Adrenal gland (tissue), 5 donors: ENCODE data around the gene SP4.

Experiments used
- CTCF ChIP-seq, 6 experiments: fragments of 450-650 bp in 4 of 6; fragments of 200-600 bp in 2 of 6; sonication (generic) in 1 of 6; IDR thresholded peaks; 1 replicate in 5 of 6; 2 replicates in 1 of 6; pipeline versions ENCODE4 v1.5.1 to v1.8.0; 2016 to 2021; ENCODE audit warnings: antibody characterized with exemption in 6 of 6, mild to moderate bottlenecking in 2 of 6, moderate library complexity in 1 of 6
- POLR2A ChIP-seq, 2 donors: fragments of 450-650 bp; IDR thresholded peaks; one replicate each; pipeline ENCODE4 v1.6.1; 2017; ENCODE audit warnings: antibody characterized with exemption in 2 of 2, mild to moderate bottlenecking in 2 of 2, moderate library complexity in 1 of 2
- donor health status: DM: no; HTN: no; CAD: no.

GRCh38 chr7:21524680-21525079 lies 96.8 kb downstream of the SP4 start:
- TF ChIP-seq POLR2A (IDR thresholded peaks at IDR 0.05) (no peak), CTCF (IDR thresholded peaks at IDR 0.05) (no peak)
